Measurements from ENCODE around the gene PIGV.
"Not testable (repeated sequence)": the region's sequence is repeated elsewhere in the genome, so short reads cannot be mapped to it uniquely, and the experiment has no call there.

Gene PIGV

GRCh38 chr1:26837665-26838064 is 49.9 kb downstream of the PIGV start:
- DNase-seq: not testable (repeated sequence)

- peak; percentile 62 to 81 for DNase-seq
Measured at GRCh38 chr1:26838474-26839338, 51.0 kb downstream of the PIGV start.

- DNase-seq: no peak
Measured at GRCh38 chr1:26839339-26839722, 51.6 kb downstream of the PIGV start.

GRCh38 chr1:26839779-26840178 is 52.0 kb downstream of the PIGV start:
- no peak for DNase-seq

- no peak for DNase-seq
Measured at GRCh38 chr1:26844424-26845196, 56.9 kb downstream of the PIGV start.

- not testable (repeated sequence) for DNase-seq
Measured at GRCh38 chr1:26847826-26848225, 60.1 kb downstream of the PIGV start.

All from CD4-positive, alpha-beta T cell treated with Interferon alpha-2 for 1 hour (primary cell).